GM18505 (cell line): Measurements from ENCODE around the gene LRRN2.
"Not testable (repeated sequence)": the region's sequence is repeated elsewhere in the genome, so short reads cannot be mapped to it uniquely, and the experiment has no call there.

Experiments
- ATAC-seq: cut with Tn5 transposase; IDR thresholded peaks from one replicate; pipeline ENCODE4 v1.9.1; 2021; ENCODE audit not compliant: unreplicated experiment
- POLR2A ChIP-seq: IDR thresholded peaks from 4 replicates; pipeline ENCODE4 v1.6.1; 2011; ENCODE audit warnings: borderline replicate concordance; ENCODE audit not compliant: insufficient read depth, insufficient read length; ENCODE audit errors: extremely low read depth

LRRN2 gene

DNA sequence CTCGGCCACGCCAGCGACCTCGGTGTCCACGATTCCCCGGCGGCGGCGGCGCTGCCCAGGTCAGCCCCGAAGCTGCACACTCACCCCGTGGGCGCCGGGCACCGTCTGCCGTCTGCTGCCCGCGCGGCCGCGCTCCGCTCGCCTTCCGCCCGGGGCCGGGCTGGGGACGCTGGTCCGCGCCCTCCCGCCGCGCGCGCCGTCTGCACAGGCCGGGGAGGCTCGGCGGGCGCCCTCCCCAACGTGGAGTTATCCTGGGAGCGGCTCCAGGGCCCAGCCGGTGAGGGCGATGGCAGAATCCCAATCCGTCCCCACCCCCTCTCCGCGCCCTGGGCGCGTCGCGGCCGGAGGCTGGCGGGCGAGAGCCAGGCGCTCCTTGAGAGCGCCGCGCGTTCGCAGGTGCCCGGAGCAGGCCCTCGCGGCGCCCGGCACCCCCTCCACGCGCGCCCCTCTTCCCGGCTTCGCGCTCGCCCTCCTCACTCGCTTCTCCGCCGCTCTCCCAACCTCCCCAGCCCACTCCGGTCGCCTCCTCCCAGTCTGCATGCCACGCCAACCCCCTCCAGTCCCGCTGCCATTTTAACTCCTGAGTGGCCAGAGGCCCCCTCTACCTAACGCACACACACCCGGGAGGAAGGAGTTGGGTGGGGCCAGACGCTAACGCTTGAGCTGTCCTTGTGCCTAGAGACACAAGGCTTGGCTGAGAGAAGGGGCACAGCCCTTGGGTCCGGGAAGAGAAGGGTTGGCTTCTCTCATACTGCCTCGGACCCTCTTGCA lies at the start of gene LRRN2:
Gene LRRN2 (minus strand): TSS at position 503 of the 771 bp plus-strand sequence. CDS start 65,746 bp downstream, outside the sequence.
- no peak for ATAC-seq
- TF ChIP-seq POLR2A = no peak

DNA sequence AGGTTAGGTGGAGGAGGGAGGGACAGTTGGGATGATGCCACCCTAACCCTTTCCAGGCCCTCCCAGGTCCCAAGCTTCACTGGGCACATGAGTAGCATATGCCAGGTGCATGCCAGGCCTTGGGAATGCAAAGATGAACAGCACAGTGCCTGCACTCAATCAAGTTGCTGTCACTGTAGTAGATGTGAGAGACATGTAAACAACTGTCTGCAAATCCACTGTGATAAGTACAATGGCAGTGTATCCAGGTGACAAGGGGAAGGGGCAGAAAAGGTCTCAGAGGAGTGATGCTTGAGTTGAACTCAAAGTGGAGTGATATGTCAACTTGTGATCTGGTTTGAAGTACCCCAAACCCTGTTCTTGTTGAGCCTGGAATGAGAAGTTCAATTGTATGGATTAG lies 49.5 kb upstream of the LRRN2 start:
- TF ChIP-seq POLR2A = no peak
- ATAC-seq = no peak

DNA sequence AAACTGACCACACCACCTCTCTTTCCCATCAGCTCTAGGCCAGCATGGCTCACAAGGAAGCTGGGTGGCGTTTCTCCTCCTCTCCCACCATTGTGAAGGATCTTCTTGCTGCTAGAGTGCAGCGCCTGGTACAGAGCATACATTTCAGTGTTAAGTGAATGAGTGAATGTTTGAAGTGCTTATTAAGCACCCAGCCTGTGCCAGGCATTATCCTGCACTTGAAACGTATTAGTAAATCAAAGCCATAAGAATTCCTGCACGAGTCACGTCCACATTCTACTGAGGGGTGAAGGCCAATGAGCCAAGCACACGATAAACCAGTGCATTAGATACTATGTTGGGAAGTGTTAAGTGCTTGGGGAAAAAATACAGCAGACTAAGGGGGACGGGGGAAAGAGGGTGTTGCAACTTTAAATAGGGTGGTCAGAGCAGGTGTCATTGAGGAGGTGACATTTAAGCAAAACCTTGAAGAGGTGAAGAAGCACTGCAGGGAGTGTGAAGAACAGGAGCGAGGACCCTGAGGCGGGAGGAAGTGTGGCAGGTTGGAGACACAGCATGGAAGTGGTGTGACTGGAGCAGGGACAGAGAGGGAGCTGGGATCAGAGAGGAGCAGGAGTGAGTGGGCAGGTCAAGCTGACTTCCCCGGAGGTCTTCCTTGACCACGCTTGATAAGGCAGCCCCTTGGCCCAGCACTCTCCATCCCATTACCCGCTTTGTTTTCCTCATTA lies 48.5 kb upstream of the LRRN2 start:
- ATAC-seq = no peak
- no peak for TF ChIP-seq POLR2A

DNA sequence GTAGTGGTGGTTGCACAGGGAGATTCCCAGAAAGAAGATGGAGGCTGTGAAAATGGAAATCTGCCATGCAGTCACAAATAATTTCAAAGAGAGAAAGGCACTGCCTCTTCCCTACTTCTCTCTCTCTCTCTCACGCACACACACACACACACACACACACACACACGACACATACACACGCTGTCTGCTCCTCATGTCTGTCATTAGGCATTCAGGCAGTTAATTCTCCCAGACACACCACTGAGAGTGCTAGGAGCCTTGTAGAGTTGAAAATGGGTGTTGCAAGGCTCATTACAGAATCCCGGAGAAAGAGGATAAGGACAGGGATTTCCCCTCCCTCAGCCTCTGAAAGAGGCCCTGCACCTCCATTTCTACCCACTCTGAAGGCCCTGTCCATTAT lies 47.8 kb upstream of the LRRN2 start:
- no peak for ATAC-seq
- TF ChIP-seq POLR2A = no peak

DNA sequence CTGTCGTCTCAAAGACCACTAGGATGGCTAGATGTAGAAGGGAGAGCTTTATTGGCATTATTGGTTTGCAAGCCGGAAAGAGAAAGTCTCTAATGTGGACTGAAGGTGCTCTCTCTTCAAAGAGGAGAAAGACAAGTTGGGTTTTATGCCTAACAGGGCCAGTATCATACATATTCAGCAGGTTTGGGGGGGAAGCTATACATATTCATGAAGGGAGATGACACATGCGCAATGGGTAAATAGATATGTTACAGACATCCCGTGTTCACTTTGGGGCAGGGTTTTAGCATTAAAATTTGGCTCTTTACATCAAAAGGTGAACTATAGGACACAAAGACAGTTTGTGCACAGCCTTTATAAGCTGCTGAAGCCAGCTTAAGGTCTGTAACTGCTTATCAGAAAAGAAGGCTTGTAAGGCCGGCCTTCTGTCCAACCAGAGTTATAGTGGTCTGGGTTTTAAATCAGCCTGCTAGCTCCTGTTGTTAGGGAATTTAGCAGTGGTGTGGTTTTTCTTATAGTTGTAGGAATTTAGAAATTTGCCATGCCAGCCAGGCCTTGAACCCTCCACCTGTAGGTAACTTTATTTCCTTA lies 46.5 kb upstream of the LRRN2 start:
- TF ChIP-seq POLR2A = no peak
- ATAC-seq = no peak

DNA sequence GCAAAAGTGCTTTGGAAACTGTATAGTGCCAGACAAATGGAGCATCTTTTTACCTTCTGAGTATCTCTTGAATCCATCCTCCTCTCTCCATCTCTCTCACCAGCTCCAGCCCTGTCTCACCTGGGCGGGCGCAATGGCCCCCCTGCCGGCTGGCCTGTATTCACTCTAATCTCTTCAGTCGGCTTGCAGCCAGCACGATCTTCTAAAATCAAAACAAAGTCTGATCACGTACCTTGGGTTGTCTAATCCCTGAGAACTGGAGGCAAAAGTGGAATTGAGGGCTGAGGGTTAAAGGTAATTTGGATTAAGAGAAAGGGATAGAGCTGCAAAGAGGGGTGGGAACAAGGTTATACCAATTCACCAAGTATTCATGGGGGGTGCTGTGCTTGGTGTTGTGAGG lies 46.0 kb upstream of the LRRN2 start:
- no peak for TF ChIP-seq POLR2A
- no peak for ATAC-seq

DNA sequence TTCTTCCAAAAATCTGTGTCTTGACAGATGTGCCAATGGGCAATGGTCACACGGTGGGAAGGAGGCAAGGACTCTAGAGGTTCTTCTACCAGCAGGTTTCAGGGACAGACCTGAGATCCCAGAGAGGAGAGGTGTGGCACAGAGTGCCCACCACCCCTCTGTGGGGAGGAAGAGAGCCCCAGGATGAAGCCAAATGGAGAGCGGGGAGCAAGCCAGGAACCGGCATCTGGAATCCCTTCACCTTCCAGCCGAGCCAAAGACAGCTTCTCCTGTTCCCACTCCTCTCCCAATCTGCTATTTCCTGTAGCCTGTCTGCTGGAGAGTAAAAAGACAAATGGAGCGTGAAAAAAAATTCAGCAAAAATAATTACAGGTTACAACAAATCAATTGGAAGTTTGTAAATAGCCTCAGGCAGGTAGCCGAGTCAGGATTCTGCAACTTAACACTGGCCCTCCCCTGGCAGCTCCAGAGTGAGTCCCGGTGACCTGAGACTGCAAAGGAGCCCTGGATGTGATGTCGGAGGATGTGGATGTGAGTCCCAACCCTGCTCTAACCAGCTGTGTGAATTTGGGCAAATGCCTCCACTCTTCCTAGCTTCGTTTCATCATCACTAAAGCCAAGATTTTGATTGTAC lies 45.4 kb upstream of the LRRN2 start:
- TF ChIP-seq POLR2A = no peak
- no peak for ATAC-seq

DNA sequence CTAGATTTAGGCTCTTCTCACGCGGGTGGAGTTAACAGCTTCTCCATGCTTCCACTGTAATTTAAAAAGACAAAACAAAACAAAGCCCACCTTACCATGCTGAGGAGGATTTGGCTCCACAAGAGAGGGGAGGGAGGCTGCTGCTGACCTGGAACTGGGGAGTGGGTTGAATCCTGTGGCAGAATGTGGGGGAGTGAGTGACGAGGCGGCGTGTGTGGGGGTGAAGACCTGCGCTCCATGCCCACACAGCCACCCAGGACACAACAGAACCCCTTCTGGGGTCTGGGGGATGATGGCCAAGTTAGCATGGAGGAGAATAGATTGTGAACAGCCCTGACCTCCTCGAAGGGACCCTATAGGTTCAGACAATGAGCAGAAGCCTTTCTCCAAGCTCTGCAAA lies 44.0 kb upstream of the LRRN2 start:
- no peak for ATAC-seq
- no peak for TF ChIP-seq POLR2A

DNA sequence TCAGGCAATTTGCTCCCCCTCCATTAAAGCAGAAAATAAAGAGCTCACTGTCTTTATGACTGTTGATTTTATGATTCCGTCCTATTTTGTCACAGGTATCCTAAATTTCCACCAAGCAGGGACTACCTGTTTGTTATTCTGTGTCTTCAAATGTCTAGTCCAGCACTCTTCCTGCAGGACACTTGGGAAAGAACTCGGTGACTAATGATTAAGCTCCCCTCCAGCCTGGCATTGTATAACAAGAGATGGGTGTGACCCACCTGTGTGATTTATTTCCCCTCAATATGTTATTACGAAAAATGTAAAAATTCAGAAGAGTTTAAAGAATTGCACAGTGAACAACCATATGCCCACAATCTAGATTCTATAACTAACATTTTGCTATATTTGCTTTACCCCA lies 42.9 kb upstream of the LRRN2 start:
- no peak for ATAC-seq
- no peak for TF ChIP-seq POLR2A

DNA sequence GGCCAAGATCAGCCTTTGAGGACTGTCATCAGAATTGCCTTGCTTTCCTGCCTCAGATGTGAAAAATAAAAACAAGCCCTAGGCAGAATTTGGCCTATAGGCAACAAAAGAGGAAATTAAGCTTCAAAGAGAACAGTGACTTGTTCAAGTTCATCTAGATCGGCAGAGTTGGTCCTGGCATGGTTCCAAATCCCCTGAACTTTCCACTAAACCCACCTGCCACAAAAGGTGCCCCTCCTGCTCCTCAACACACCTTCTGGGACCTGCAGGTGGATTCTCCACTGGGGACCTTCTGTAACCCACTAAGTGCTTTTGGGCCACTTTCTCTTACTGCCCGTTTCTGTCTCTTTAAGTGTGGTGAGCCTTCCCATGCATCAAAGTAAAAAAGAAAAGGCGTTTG lies 42.5 kb upstream of the LRRN2 start:
- no peak for ATAC-seq
- TF ChIP-seq POLR2A = no peak

DNA sequence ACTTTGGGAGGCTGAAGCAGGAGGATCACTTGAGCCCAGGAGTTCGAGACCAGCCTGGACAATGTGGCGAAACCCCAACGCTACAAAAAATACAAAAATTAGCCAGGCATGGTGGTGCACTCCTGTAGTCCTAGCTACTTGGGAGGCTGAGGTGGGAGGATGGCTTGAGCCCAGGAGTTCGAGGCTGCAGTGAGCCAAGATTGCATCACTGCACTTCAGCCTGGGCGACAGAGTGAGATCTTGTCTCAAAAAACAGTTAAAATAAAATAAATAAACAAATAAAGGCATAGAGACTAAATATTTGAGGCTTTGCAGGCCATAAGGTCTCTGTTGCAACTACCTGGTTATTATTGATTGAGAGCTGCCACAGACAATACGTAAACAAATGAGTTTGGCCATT lies 41.9 kb upstream of the LRRN2 start:
- ATAC-seq = not testable (repeated sequence)

DNA sequence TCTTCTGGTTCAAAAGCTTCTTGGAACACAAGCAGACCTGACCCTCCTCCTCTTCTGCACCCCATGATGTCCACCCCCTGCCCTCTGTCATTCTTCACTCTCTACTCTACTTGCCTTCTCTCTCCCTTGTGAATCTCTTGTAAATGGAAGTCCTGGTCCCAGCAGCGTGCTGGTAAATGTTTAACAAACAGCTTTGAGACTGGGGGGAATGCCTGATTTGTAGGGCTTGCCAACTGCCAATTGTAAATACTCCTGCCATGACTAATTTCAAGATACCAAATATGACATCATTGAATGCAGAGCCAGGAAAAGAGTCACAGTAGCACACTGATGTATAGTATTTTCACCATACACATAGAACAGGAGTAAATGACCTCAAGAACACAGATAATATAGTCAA lies 40.9 kb upstream of the LRRN2 start:
- TF ChIP-seq POLR2A = no peak
- no peak for ATAC-seq

DNA sequence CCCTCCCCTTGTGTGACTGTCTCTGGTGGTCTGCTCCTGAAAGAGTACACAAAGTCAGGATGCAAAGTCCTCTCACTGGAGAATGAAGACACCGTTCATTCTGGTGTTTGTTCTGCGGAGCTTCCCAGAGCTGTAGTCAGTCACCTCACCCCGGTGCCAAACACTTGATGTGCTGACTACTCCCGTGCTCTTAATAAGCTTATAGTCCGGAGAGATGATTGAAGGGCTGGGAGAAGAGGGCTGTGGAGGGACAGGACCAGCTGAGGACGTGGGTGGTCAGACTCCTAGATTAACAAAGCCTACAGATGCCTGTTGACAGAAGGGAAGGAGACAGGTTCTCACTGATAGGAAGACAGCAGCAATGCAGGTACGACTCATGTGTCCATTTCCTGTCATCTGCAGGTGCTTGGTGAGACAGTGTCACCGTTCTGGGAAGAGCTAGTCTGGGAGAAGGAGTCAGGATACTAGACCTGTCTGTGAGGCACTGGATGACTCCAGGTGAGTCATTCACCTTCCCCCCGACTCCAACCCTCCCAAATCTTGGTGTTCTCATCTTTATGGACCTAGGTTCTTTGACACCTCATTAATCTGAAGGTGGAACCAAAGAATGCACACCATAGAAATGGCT lies 40.4 kb upstream of the LRRN2 start:
- no peak for TF ChIP-seq POLR2A
- no peak for ATAC-seq
